WTC11 (cell line): ENCODE data around the gene MRAS.

Source experiments
- ATF3 ChIP-seq: sonication (generic); formaldehyde crosslinking; conservative IDR thresholded peaks from 2 replicates; pipeline ENCODE4 v1.8.1; 2022; ENCODE audit warnings: mild to moderate bottlenecking, missing genetic modification reagents
- CREM ChIP-seq: sonication (generic); formaldehyde crosslinking; IDR thresholded peaks from 2 replicates; pipeline ENCODE4 v1.8.1; 2022; ENCODE audit warnings: mild to moderate bottlenecking, missing genetic modification reagents, moderate library complexity
- CTCF ChIP-seq: fragments of 200-600 bp; IDR thresholded peaks from 2 replicates; pipeline ENCODE4 v1.8.0; 2022; ENCODE audit warnings: antibody characterized with exemption
- E2F4 ChIP-seq: sonication (generic); formaldehyde crosslinking; IDR thresholded peaks from 2 replicates; pipeline ENCODE4 v1.8.1; 2022; ENCODE audit warnings: low read depth, mild to moderate bottlenecking, moderate library complexity, missing genetic modification reagents, borderline replicate concordance
- FOXP4 ChIP-seq: sonication (generic); formaldehyde crosslinking; IDR thresholded peaks from 2 replicates; pipeline ENCODE4 v1.8.0; 2022; ENCODE audit warnings: mild to moderate bottlenecking, missing genetic modification reagents
- GTF2I ChIP-seq: fragments of 250-450 bp; sonication (Bioruptor Pico); conservative IDR thresholded peaks from 2 replicates; pipeline ENCODE4 v1.4.0; 2021; ENCODE audit warnings: mild to moderate bottlenecking
- MLX ChIP-seq: sonication (generic); formaldehyde crosslinking; IDR thresholded peaks from 2 replicates; pipeline ENCODE4 v1.8.1; 2023; ENCODE audit warnings: mild to moderate bottlenecking, missing genetic modification reagents, moderate library complexity
- MXD4 ChIP-seq: fragments of 250-450 bp; sonication (Bioruptor Pico); IDR thresholded peaks from 2 replicates; pipeline ENCODE4 v1.8.0; 2021; ENCODE audit warnings: mild to moderate bottlenecking, moderate library complexity, borderline replicate concordance
- PREB ChIP-seq: sonication (generic); formaldehyde crosslinking; IDR thresholded peaks from 2 replicates; pipeline ENCODE4 v1.8.1; 2022; ENCODE audit warnings: mild to moderate bottlenecking, missing genetic modification reagents, moderate library complexity, borderline replicate concordance
- SMAD3 ChIP-seq: sonication (generic); formaldehyde crosslinking; IDR thresholded peaks from 2 replicates; pipeline ENCODE4 v1.8.0; 2022; ENCODE audit warnings: missing genetic modification reagents, mild to moderate bottlenecking, borderline replicate concordance
- SP1 ChIP-seq: sonication (generic); formaldehyde crosslinking; conservative IDR thresholded peaks from 2 replicates; pipeline ENCODE4 v1.8.1; 2022; ENCODE audit warnings: missing genetic modification reagents
- ZNF263 ChIP-seq: sonication (generic); formaldehyde crosslinking; IDR thresholded peaks from 2 replicates; pipeline ENCODE4 v1.8.1; 2022; ENCODE audit warnings: low read depth, mild to moderate bottlenecking, moderate library complexity, missing genetic modification reagents
- TF ChIP-seq, protein P1 (sequence below): sonication (generic); formaldehyde crosslinking; IDR thresholded peaks from 2 replicates; pipeline ENCODE4 v1.8.0; 2023; ENCODE audit warnings: mild to moderate bottlenecking, missing genetic modification reagents

DNA sequence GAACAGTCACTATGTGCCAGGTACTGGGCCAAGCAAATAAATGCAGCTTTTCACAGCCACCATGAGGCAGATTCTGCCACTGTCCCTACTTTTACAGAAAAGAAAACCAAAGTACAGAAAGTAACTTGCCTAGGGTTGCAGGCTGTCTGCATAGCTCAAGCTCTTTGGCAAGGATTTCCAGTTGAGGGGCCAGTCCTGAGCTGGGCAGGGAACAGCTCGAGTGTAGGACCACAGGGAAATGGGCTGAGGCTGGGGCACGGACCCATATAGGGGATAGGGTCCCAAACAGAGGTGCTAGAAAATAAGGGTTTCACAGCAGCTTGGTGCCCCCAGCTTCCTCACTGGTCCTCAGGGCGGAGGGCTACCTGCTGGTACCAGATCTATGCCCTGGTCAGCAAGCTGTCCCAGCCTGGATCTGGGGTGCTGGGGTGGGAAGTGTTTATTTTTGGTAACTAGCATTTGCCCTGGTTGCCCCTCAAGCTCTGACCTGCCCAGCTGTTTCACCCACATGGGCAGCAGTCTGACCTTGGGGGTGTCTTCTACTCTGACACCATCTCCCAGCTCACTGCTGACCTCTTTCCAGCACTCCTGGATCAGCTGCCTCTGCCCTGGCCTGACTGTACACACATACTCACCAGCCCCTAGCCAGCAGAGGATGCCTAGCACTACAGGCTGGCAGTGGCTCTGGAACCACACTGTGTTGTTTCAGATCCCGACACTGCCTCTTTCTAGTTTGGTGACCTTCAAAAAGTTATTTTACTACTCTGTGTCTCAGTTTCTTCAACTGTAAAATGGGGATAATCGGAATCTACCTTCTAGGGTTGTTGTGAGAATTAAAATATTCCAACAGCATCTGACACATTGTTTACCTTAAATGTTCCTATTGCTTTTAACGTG is 16.2 kb downstream of the MRAS start:
- TF ChIP-seq, protein P1, sequence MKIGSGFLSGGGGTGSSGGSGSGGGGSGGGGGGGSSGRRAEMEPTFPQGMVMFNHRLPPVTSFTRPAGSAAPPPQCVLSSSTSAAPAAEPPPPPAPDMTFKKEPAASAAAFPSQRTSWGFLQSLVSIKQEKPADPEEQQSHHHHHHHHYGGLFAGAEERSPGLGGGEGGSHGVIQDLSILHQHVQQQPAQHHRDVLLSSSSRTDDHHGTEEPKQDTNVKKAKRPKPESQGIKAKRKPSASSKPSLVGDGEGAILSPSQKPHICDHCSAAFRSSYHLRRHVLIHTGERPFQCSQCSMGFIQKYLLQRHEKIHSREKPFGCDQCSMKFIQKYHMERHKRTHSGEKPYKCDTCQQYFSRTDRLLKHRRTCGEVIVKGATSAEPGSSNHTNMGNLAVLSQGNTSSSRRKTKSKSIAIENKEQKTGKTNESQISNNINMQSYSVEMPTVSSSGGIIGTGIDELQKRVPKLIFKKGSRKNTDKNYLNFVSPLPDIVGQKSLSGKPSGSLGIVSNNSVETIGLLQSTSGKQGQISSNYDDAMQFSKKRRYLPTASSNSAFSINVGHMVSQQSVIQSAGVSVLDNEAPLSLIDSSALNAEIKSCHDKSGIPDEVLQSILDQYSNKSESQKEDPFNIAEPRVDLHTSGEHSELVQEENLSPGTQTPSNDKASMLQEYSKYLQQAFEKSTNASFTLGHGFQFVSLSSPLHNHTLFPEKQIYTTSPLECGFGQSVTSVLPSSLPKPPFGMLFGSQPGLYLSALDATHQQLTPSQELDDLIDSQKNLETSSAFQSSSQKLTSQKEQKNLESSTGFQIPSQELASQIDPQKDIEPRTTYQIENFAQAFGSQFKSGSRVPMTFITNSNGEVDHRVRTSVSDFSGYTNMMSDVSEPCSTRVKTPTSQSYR (CRISPR knock-in tag) = no peak
- TF ChIP-seq CTCF (no peak), MXD4 (CRISPR knock-in tag) (no peak), ATF3 (CRISPR knock-in tag) (no peak), MLX (CRISPR knock-in tag) (no peak), SP1 (CRISPR knock-in tag) (no peak), FOXP4 (CRISPR knock-in tag) (no peak), PREB (no peak), GTF2I (no peak), ZNF263 (CRISPR knock-in tag) (no peak), CREM (CRISPR knock-in tag) (no peak), E2F4 (no peak), SMAD3 (CRISPR knock-in tag) (no peak)
